HG02970 (cell line): ENCODE results near the gene DNMT3L.
"Not testable (repeated sequence)": the region's sequence is repeated elsewhere in the genome, so short reads cannot be mapped to it uniquely, and the experiment has no call there.

ENCODE experiments used
- ATAC-seq: cut with Tn5 transposase; IDR thresholded peaks from one replicate; pipeline ENCODE4 v1.9.1; 2021; ENCODE audit warnings: mild to moderate bottlenecking, moderate library complexity, moderate number of reproducible peaks; ENCODE audit not compliant: unreplicated experiment, low FRiP score

Gene DNMT3L

DNA sequence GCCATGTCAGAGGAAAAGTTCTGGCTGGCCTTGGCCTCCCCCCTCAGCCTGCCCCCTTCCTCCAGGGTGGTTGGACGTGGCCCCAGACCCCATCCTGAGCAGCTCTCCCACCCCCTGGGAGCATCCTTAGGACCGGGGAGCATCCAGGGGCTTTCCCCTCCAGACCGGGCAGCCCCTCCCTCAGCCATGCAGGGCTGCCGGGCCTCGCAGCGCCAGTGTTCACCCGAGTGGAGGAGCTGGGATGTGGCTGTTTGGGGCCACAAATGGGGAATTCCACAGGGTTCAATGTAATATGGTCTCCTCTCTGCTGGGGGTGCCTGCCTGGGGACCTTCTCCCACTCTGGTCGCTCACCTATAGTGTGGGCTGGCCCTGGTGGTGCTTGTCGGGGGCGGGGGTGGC lies 33.9 kb upstream of the DNMT3L start:
- no peak for ATAC-seq

DNA sequence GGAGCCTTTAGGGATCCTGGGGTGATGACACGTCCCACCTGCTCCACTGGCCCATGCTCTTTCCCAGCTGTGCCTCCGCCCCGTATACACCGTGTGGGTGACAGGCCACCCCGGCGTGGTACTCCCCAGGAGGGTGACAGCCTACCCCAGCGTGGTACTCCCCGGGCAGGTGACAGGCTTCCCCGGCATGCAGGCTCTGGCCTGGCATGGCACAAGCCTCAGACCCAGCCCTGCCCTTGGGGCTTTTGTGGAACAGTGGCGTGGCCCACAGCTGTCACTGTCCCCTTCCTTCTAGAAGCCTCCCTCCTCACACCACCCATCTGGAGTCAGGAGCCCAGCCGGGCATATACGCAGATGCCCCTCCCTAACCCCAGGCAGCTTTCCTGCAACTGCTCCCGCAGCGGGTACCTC lies 33.5 kb upstream of the DNMT3L start:
- ATAC-seq: no peak

DNA sequence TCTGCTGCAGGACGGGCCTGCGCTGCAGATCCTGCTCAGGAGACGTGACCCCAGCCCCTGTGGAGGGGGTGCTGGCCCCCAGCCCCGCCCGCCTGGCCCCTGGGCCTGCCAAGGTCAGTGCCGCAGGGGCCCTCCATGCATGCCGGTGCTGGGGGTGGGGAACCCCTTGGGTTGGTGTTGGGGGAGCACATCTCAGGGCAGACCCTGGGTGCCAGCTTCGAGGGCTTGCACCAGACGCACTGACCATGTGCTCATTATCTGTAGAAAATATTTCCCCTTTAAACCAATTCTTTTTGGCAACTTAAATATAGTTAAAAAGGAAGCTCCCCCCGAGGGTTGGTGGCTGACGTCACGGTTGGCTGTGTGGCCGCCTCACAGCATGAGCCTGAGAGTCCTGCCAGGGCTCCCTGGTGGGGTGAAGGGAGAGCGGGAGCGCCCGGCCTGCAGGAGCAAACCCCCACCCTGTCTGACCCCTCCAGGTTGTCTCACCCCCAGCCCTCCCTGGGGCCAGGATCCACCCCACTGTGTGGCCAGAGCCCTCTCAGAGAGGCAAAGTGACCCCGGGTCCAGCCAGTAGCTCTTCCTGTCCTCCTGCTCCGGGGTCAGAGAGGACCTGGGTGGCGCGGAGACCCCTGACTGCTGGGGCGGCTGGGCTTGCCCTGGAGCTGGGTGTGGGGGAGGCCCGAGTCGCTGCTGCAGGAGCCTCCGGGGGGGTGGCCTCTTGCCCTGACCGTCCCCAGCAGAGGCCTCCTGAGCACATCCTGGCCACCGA lies 32.9 kb upstream of the DNMT3L start:
- no peak for ATAC-seq

DNA sequence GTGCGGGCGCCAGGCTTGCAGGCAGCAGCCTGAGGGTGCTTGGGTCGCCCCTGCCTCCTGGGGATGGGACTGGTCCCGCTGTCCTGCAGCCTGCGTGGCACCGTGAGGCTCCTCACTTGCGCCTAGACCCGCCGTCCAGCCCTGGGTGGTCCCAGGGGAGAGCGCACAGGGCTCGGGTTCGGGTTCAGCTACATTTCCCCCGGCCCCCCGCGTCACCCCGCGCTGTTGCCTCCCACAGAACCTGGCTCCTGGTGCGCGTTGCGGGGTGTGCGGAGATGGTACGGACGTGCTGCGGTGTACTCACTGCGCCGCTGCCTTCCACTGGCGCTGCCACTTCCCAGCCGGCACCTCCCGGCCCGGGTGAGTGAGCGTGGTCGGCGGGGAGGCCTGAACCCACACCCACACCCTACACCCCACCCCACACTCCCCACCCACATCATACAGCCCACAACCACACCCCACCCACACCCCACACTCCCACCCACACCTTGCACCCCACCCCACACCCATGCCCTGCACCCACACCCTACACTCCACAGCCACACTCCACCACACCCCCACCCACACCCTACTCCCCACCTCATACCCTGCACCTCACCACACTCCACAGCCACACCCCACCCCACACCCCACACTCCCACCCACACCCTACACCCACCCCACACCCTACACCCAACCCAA lies 32.0 kb upstream of the DNMT3L start:
- no peak for ATAC-seq

DNA sequence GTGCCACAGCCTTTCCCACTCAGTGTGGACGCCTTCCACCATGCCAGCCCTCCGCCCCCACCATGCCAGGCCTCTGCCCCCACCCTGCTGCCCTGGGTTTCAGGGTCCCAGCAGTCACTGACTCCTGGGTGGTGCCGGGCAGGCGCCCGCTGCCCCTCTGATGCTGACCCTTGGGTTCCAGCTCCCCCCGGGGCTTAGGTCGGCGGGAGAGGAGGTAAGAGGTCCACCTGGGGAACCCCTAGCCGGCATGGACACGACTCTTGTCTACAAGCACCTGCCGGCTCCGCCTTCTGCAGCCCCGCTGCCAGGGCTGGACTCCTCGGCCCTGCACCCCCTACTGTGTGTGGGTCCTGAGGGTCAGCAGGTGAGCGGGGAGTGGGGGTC lies 31.1 kb upstream of the DNMT3L start:
- no peak for ATAC-seq

DNA sequence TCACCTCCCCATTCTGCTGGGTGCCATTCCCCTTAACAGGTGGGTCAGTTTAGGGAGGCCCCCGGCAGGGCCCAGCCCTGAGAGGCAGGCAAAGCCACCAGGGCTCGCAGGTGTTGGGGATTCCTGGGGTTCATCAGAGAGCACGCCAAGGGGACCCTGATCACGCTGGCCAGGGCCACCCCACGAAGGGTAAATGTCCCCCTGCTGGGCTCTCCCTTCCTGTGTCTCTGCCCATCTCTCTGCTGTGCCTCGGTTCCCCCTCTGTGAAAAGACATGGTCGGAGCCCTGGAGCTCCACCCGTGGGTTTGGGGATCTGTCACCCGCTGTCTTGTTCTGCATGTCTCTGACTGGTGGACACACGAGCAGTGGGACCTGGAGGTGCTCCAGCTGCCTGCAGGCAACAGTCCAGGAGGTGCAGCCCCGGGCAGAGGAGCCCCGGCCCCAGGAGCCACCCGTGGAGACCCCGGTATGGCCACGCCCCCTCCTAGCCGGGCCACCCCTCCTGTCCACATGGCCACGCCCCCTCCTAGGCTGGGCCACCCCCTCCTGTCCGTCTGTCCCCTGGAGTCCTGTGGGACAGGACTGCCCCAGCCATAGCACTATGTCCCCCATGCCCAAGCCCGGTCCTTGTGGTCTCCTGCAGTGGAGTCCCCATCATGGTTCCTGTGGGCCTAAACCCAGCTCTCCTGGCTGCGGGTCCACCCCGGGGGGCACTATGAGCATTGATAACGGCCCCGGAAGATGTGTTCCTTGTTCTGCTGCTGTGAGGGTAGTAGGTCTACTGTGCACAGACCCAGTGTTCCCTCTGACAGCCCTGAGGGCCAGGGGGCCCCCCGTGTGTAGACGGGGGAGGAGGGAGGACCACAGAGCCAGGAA lies 30.5 kb upstream of the DNMT3L start:
- no peak for ATAC-seq

DNA sequence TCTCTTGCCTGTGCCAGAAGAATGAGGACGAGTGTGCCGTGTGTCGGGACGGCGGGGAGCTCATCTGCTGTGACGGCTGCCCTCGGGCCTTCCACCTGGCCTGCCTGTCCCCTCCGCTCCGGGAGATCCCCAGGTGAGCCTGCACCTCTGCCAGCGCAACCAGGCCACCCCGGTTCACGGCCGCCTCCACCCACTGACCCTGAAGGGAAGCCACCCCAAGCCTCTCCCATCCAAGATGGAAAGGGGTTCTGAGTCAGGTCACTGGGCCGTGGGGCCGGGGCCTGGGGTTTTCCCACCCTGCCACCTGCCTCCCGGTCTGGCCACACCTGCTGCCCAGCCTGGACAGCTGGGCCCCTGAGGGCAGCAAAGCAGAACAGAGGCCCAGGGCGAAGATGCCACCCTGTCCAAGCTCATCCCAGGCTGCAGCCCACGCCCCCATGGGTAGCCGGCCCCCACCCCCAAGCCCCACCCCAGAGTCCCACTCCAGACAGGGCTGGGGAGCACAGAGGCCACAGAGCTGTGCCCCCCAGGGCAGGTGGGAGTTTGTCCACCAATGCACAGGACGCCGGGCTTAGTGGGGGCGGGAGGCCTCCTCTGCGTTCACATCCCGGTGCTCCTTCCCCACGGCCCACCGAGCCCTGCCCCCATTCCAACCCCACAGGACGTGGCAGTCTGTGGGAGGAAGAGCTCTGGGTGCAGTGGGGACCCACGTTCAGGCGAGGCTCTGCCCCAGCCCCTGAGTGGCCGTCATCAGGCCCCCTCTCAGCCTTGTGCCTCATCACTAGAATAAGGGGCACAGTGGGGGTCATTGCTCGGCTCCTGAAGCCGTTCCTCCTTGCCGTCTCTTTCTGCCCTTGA lies 29.6 kb upstream of the DNMT3L start:
- ATAC-seq: no peak

DNA sequence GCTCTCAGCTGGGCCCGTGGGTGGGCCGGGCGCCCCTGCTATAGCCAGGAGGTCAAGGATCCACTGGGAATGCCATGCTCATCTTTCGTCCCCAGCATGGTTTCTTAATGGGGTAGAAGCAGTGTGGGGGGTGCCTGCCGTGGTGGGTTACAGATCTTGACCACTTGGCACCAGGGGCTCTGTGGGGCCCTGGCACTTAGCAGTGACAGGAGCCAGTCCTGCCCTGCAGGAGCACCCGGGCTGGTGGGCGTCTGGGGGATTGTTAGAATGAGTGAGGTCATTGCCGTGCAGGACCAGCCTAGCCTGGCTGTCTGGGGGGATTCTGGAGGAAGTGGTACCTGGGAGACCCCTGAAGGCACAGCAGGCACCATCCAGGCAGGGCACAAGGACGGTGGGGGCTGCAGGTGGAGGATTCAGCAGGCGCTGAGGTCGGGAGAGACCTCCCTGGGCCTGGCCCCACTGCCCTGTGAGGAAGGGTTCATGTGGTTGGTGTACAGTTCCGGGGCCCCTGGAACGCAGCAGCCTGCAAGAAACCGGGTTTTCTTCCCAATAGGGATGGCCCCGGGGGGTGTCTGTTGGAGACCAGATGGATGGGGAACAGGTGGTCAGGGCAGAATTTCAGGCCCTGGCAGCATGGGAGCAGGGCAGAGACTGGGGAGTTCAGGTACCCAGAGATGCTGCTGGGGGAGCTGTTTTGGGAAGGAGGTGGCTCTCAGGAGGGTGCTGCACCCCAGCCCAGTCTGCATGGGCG lies 28.8 kb upstream of the DNMT3L start:
- ATAC-seq: no peak

DNA sequence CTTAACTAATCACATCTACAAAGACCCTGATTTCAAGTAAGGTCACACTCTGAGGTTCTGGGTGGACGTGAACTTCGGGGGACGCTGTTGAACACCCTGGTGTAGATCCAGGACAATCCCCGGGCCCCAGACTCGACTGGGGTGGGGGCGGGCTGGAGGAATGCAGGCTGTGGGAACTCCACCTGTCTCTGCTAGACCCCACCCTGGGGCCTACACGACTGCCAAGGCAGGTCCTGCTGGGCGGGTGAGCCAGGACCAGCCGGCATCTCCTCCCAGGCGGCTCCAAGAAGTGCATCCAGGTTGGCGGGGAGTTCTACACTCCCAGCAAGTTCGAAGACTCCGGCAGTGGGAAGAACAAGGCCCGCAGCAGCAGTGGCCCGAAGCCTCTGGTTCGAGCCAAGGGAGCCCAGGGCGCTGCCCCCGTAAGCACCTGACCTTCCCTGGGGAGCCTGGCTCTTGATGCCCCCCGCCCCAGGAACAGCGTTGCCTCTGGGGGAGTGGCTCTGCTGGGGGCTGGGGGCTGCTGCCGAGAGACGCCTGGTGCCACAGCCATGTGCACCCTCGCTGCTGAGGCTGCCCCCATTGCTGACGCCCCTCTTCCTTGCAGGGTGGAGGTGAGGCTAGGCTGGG lies 27.8 kb upstream of the DNMT3L start:
- no peak for ATAC-seq

DNA sequence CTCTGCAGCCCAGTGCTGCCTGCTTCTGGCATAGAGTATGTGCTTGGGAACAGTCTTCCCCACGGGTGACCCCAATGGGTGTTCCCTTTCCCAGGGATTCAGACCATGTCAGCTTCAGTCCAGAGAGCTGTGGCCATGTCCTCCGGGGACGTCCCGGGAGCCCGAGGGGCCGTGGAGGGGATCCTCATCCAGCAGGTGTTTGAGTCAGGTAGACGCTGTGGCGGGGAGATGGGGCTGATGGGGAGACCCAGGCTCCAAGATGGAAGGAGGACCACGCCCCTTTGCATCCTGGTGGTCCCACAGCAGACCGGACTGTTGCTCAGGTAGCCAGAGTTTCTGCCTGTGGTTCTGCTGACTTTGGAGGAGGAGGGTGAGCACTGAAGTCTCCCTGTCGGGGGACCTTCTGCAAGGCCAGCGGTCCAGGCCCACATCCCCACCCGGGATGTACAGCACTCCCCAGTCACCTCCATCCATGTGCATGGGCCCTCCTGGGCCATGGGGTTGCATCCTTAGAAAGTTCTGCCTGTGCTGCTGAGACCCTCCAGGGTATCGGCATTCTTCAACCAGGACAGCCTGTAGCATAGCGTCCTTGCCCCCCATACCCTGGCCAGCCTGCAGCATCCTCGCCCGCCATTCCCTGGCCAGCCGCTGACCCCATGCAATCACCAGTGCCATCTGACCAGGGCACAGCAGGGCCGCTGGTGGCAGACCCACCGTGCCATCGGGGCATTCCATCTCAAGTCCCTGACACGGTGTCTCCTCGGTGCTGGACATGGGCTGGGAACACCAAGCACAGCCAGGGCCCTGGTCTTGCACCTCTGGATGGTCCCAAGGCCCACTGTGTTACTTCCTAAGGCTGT lies 26.8 kb upstream of the DNMT3L start:
- ATAC-seq: no peak

DNA sequence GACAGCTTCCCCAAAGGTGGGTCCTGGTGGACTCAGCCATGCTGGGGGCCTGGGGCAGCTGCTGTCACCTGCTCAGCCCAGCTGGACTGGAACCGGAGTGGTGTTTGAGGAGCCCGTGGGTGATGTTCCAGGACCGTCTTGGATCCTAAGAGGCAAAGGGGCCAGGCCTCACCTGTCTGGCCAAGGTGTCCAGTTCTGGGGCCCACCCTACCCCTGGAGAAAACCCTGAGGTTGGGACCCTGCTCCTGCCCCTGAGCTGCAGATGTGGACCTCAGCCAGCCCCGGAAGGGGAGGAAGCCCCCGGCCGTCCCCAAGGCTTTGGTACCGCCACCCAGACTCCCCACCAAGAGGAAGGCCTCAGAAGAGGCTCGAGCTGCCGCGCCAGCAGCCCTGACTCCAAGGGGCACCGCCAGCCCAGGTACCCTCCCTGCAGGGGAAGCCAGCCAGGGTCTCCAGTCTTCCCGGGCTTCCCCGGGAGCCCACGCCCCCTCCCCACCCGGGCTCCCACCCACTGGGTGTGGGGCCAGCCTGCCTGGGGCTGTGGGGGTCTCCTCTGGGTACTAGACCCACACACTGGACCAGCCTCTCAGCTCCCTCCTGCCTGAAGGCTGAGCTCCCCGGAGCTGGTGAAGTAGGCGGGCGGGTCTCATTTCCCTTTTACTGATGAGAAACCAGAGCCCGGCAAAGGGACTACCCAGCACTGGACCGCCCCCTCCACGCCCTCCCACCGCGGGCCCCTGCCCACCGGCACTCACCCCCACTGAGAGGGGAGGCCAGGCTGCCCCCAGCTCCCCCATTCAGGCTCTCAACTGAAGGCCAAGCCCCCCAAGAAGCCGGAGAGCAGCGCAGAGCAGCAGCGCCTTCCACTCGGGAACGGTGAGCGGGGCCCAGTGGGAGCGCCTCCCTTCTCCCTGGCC lies 25.3 kb upstream of the DNMT3L start:
- no peak for ATAC-seq

DNA sequence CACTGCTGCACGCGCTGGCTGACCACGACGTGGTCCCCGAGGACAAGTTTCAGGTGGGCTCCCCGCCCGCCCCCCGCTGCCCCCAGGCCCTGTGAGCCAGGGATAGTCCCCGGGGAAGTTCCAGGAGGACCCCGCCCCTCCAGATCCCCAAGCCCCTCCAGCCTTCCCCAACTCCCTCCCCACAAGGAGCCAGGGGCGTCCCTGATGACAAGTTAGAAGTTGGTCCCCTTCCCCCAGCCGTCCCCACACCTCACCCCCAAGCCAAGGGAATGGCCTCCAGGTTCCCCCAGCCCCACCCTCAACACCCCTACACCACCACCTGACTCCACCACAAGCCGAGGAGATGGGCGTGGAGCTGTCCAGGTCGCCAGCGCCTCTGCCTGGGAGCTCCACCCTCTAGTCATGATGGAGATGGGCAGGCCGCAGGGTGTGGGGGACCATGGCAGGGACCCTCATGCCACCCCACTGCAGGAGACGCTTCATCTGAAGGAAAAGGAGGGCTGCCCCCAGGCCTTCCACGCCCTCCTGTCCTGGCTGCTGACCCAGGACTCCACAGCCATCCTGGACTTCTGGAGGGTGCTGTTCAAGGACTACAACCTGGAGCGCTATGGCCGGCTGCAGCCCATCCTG lies 24.5 kb upstream of the DNMT3L start:
- ATAC-seq: no peak

DNA sequence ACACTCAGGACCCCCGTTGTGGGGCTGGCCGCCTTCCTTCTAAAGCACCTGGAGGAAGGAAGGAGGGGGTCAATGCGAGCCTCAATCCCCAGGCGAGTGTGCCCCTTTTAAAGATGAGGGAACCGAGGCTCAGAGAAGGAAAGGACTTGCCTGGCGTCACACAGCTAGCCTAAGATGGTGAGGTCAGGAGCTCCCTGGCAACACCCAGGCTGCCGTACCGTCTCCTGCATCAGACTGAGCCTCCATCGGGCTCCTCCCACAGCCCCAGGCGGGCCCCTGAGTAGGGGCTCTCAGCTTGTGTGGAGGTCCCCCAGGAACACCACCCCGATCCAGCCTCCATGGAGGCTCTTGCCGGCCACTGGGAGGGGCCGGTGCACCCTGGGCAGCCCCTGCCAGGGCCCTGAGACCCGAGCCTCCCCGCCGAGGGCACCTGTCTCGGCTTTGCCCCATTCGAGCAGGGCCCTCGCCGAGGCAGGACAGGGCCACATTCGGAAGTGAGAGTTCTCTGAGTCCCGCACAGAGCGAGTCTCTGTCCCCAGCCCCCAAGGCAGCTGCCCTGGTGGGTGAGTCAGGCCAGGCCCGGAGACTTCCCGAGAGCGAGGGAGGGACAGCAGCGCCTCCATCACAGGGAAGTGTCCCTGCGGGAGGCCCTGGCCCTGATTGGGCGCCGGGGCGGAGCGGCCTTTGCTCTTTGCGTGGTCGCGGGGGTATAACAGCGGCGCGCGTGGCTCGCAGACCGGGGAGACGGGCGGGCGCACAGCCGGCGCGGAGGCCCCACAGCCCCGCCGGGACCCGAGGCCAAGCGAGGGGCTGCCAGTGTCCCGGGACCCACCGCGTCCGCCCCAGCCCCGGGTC lies 23.7 kb upstream of the DNMT3L start, which contains the start of gene AIRE:
TSS of gene AIRE (plus strand) at position 739 of the 855 bp plus-strand sequence. CDS start 131 bp downstream, outside the sequence.
- no peak for ATAC-seq

DNA sequence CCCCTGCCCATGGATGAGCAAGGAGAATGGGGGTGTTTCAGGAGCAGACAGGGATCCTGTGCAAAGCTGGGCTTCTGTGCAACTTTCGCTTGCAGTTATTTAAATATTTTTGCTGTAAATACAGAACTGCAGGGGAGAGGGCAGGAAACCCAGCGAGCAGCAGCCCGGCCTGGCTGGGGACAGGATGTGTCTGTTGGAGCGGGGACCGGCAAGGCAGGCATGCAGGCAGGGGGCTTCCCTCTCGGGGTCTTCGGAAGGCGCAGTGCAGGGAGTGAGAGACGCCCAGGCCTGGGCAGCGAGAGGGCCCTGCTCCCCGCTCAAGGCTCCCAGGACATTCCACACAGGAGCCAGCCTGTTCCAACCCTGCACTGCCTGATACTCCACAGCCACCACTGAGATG lies 22.3 kb upstream of the DNMT3L start:
- ATAC-seq: no peak

DNA sequence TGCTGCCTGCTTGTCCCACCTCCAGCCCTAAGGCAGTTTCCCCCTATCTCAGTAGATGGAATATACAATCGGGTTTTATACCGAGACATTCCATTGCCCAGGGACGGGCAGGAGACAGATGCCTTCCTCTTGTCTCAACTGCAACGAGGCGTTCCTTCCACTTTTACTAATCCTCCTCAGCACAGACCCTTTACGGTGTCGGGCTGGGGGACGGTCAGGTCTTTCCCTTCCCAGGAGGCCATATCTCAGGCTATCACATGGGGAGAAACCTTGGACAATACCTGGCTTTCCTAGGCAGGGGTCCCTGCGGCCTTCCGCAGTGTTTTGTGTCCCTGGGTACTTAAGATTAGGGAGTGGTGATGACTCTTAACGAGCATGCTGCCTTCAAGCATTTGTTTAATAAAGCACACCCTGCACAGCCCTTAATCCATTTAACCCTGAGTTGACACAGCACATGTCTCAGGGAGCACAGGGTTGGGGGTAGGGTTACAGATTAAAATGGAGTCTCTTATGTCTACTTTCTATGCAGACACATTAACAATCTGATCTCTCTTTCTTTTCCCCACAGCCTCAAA lies 21.6 kb upstream of the DNMT3L start:
- not testable (repeated sequence) for ATAC-seq
